Islet of Langerhans (tissue), 1 donor: ENCODE data around the gene CTNNBL1.
"Not testable (repeated sequence)": the region's sequence is repeated elsewhere in the genome, so short reads cannot be mapped to it uniquely, and the experiment has no call there.

Source experiments
- FAIRE-seq: peaks from one replicate; lab custom pipeline; 2011; peaks lifted over from hg19 to GRCh38; lab: Jason Lieb, UNC

The CTNNBL1 gene

DNA sequence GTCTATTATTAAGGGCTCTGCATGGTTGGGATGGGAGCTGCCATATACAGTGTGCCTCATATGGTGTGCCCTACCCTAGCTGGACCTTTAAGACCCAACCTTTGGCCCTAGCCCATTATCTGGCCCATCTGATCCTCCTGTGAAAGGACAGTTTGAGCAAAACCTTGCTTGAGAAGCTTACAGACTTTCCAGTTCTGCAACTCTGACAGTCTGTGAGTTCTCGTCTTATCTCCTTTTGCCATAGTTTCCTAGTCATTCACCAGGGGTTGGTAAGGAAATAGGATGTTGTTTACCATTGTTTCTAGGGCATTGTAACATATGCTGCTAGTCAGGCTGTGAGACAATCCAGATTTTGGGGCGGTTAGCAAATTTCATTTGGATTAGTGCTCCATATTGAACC is 17.2 kb downstream of the CTNNBL1 start:
- FAIRE-seq: no peak

DNA sequence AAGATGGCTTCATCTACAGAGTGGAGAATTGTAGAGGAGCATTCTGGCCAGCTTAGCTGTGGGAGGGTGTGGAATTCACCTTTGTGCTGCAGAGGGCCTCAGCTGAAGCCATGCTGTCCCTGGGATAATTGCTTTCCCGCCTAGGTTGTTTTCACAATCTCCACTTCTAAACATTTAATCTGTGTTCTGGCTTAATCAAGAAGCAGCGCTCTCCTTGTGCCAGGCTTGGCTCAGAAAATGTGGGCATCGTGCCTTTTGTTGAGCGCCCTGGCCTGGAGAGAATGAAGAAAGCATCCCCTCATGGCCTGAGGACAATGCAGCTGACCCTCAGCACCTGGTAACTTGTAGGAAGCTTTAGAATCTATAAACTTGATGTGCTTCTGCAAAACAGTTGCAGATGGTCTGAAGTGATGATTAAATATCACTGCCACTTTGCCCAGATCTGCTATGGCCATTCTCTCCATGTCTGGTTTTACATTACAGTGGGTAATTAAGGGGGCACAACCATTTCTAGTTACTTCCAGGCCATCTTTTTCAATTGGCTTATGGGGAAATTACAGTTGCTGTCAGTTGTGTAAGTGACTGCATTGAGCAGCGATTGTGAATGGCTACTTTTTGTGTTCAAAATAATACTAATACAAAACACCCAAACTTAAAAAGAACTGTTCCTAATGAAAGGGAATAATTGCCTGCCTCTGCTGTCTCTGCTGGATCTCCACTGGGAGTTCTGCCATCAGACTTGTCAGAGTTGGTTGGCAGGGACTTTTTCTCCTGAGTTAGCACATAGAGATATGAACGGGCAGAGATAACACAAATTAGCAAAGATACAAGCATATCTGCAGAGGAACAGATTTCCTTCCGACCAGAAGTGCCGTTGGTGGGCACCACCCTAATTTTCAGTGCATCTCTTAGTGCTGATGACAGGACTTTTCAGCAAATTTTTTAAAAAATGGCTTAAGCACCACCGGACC is 18.4 kb downstream of the CTNNBL1 start:
- FAIRE-seq: no peak

DNA sequence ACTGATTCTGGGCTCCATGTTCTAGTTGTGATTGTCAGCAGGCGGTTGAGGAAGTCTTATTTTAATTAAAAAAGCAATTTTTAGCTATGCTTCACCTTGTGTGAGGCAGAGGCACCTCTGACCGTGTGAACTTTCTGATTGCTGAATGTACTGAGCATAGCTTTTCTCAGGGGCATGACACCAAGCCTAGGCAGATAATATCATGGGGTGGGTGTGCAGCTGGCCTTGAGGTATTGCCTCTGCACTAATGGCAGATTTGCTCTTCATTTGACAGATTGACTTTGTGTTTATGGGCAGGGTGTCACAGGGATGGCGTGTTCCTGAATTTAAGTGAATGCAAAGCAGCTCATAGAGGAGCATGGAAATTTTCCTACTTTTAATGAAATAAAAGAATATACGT is 19.6 kb downstream of the CTNNBL1 start:
- no peak for FAIRE-seq

DNA sequence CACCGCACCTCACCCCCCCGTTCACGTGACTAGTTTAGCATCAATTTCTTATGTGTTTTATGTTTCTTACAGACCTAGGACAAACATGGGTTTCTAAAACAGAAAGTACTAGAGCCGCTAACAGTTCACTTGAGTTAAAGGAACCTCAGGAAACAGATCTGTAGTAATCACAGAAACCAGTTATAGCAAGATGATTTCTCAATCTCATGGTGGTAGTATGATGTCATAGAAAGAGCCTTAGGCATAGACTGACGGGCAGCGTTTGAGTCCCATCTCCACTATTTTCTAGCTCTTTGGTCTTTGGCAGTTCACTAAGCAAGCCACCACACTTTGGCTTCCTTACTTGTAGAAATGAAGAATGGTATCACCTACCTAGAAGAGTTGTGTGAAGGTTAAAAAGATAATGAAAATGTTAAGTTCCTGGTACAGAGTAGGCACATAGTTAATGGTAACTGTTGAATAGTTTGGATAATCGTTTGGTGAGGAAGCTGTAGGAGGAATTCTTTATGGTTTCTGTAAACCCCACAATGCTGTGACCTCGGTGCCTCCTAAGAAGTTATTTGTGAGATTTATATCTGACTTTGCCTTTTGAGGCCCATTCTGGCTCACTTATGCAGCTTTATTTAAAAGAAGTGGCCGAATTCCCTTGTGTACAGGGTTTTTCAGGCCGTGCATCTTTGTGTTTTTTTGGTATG is 21.3 kb downstream of the CTNNBL1 start:
- no peak for FAIRE-seq

DNA sequence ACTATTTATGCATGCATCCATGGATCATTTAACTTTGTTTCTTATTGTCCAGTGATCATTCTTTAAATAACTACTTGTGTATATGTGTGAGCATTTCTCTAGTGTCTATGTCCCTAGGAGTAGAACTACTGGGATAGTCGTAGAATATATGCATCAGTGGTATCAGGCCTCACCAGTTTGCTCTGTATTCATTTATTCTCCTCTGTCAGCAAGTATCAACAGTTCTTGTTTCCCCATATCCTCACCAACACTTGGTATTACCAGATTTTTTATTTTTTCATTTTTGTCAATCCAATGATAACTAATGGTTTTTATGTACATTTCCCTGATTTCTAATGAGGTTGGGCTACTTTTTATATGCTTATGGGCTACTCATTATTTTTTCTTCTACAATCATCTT is 27.9 kb downstream of the CTNNBL1 start:
- no peak for FAIRE-seq

DNA sequence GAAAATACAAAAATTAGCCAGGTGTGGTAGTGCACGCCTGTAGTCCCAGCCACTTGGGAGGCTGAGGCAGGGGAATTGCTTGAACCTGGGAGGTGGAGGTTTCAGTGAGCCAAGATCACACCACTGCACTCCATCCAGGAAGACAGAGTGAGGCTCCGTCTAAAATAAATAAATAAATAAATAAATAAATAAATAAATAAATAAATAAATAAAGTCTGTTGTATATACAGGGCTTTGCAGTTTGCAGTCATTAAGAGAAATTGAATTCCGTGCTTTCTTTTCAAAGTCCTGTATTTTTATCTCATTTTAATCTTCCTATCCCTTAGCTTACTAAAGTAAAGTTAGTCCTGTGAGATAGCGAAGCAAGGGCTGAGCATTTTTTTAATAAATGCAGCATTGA is 28.5 kb downstream of the CTNNBL1 start:
- not testable (repeated sequence) for FAIRE-seq

DNA sequence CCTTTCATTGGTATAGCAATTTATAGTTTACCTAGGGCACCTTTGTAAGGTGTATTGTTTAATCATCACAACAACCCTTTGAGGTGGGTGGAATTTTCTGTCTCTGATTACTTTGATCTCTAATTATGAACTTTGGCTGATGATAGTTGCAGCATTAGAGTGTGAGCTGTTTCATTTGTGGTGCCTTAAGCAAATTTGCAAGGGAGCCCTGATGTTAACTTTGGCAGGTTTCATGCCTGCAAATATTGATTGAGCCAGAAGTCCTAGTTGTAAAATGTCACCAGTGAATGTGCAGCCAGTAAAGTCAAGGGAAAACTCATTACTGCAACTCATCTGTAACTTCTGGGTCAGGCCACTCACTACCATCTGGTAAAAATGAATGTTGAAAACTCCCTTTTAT is 29.8 kb downstream of the CTNNBL1 start:
- no peak for FAIRE-seq

DNA sequence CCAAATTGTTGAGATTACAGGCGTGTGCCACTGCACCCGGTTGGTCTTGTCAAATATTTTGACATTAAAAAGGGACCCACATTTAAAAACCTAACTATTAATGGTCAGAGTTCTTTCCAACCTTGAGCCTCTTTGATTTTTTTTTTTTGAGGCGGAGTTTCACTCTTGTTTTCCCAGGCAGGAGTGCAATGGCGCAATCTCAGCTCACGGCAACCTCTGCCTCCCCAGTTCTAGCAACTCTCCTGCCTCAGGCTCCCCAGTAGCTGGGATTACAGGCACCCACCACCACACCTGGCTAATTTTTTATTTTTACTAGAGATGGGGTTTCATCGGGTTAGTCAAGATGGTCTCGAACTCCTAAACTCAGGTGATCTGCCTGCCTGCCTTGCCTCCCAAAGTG is 31.3 kb downstream of the CTNNBL1 start:
- no peak for FAIRE-seq

DNA sequence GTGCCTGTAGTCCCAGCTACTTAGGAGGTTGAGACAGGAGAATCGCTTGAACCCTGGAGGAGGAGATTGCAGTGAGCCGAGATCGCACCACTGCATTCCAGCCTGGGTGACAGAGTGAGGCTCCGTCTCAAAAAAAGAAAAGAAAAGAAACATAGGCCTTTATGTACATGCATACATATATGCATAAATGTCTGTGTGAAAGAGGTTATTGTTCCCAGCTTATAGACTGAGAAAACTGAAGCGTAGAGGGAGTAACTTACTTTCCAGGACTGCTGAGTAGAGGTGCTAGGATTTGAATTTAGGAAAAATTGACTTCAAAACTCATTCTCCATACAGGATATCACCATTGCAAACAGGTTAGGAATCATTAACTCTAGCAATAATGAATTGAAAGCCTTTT is 32.0 kb downstream of the CTNNBL1 start:
- FAIRE-seq: no peak

DNA sequence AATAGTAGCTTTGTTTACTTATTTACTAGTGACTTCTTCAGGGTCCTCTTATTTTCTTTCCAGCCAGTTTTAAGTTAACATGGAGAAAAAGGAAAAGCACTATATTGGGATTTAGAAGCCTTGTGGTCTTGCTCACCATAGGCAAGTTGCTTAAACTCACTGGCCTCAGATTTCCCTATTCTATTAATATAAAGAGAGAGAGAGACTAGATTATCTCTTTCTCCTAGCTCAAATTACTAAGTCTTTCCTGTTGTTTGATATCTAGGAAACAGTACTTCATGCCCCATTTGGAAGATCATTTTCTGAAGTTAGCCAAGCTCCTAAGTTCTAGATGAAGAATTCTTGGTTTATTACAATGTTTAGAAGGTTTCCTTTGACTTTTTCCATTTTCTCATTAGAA is 32.5 kb downstream of the CTNNBL1 start:
- FAIRE-seq: no peak

DNA sequence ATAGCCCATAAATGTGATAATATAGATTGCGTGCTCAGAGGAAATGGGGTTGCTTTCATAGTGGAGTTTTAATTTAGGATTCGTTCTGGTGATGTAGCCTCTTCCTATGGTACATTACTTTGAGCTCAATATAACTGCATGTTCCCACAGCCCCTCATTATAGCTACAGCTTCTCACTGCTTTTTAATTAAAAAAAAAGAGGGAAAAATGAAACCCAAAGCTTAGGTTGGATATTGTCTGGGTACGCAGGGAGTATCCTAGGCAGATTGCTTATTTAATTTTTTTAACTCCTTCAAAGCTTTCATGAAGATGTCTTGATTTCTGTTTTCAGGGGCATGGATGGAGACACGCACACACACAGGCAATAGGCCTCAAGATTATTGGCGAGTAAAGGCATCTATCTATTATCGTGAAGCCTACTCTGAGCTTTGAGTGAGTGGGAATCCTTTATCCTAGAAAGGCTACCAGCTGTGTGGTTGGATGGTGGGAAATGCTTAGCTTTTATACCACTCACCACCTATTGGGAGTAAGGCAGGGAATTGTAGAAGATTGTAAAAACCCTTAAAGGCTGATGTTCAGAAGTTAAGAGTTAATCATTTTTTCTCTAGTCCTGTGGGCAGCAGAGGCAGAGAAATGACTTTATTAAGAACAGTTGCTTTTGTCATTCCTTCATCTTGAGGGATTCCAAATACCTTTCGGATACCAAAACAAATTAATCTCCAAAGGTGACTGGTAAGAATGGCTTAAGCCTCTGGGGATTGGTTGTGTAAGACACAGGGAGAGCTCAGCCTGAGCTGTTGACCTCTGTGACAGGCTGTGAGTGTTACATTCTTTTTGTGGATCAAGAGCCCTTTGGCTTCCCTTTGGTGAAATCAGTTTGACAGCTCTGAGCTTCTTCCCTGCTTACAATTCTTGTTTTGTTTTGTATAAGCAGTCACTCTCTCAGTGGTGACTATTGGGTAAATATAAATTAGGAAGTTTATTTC is 33.4 kb downstream of the CTNNBL1 start:
- no peak for FAIRE-seq

DNA sequence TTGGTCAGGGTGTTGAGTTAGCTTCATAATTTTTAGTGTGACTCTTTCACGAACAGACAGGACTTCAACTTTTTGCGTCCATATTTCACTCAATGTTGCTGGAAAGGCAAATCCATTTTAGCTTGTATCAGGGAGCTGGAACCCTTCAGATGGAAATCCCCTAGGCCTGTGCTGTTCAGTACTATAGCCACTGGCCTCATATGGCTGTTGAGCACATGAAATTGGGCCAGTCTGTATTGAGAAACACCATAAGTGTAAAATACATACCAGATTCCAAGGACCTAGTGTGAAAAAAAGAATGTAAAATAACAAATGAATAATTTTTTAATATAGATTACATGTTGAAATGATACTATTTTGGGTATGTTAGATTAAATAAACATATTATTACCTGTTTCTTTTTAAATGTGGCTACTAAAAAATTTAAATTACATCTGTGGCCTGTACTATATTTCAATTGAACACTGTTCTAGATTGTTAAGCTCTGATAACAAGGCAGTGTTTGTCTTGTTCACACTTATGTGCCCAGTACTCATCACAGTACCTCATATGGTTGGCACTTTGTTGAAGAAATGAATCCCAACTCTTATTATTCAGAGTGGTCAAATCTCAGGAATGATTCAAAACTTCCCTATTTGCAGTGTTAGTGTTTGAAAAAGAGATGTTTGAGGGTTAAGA is 34.3 kb downstream of the CTNNBL1 start:
- FAIRE-seq: no peak

DNA sequence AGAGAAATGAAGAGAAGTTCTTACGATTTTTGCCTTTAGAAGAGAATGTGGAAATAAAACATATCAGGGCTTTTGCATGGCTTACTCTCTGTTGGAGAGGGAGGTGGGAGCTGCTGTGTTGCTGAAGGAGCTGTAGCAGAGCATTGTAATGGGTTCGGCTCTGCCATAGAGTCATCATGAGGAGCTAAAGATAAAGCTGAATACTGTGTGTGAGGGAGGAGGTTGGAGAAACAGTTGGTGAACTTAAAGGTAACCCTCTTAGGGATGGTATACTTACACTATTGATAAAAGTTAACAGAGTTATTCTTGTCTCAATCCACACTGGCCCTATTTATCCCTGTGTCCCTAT is 34.8 kb downstream of the CTNNBL1 start:
- no peak for FAIRE-seq

DNA sequence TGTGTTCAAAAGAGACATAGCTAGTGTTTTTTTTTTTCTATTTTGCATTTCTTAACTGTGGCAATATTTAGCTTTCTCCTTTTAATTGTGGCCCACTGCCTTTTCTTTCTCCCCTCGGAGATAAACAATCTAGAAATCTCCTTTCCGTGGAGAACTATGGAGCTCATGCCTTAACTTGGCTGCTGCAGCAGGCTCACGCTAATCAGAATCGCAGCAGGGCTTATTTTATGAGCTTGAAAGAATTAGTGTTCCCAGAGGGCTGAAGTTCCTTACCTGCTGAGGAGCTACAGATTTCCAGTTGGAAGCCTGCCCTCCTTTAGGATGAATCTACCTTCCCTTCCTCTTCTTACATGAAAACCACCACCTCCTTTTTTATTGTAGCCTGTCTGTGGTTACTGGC is 35.6 kb downstream of the CTNNBL1 start:
- FAIRE-seq: no peak

DNA sequence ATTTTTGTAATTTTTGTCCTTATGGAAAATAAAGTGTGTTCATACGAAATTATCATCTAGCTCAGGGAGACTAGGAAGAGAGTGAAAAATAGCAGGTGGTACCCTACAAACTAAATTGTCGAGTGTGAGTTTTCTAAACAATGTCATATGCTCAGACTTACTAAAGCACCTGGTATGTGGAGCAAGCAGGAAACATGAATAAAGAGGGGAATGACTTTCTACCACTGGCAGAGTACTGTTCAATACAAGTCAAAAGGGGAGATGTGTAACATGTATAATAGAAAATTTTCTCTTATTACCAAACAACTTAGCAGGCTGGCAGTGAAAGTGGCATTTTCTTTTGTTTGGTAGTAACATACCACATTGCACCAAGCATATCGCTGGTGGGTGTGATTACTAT is 36.1 kb downstream of the CTNNBL1 start:
- FAIRE-seq: no peak

DNA sequence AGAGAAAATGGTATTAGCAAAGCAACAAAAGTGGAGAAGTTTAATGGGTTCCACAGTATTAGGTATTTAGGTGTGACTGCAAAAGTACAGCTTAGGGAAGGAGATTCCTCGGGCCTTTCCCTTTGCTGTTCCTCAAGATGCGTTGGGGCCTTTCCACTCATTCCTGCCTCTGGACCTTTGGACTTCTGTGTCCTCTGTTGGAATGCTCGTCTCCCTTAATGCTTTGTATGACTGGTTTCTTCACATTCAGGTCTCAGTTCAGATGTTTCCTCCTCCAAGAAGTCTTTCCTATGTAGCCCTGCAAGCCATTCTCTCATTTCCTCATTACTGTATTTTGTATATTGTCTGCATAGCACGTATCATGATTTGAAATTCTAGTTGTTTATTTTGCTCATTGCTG is 39.6 kb downstream of the CTNNBL1 start:
- FAIRE-seq: no peak

DNA sequence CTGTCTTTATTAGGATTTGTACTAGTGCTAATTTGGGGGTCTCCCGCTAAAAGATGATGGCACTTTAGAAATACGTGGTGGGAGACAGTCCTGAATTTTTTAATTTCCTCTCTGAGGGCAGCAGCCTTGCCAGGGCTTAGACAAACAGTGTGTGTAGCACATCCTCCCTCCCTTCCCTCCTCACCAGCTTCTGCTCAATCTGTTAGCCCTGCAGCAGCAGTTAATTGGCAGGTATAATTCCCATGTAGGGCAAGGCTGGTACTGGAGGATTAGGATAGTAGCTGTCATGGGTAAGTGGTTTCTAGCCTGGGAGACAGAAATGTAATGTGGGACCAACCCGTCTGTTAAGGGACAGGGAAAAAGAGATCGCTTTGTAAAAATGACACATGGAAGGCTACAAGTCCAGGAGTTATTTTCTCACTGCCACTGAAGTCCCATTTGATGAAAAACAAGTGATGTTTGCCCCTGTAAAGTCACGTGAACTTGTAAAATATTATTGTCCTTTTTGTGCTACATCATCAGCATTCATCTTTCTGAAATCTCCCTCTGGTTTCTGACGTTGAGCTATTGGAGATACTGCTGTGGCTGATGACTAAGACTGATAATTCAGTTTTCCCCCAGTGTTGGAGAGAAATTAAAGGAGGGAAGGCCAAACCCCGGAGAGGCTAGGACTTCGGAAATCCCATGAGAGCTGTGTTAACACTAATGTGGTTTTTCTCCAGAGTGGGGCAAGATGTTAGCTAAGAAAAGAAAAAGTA is 40.6 kb downstream of the CTNNBL1 start:
- no peak for FAIRE-seq

DNA sequence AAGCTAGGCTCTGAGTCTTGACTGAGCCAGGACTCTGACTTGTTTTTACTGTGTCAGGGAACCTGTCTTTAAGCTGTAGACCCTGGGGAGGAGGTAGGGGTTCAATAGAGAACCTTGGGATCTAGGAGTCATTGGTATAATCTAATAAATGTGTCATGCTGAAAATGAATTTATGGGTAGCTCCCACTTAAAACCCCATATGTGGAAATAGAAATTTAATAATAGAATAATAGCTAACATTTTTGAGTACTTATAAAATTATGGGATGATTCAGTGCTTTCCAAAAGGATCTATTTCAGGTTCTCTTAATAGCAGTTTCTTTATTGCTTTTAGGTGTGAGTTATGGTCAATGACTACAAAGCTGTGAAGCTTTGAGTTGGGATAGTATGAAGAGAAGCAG is 41.7 kb downstream of the CTNNBL1 start:
- FAIRE-seq: no peak

DNA sequence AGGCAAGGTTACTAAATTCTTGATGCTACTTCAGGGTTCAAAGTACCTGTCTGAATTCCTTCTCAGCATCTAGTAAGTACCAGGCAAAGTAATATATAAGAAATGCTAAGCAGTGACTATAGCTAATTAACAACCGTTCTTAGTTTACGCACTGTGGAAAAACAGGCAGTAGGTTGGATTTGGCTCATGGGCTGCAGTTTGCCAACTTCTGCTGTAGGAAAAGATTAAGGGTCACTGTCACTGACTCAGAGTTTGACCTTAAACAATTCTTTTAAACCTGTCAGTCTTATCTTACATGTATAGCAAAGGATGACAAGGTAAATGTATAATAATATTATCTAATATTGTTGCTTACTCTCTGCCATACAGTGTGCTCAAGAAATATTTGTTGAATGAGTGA is 42.3 kb downstream of the CTNNBL1 start:
- no peak for FAIRE-seq

DNA sequence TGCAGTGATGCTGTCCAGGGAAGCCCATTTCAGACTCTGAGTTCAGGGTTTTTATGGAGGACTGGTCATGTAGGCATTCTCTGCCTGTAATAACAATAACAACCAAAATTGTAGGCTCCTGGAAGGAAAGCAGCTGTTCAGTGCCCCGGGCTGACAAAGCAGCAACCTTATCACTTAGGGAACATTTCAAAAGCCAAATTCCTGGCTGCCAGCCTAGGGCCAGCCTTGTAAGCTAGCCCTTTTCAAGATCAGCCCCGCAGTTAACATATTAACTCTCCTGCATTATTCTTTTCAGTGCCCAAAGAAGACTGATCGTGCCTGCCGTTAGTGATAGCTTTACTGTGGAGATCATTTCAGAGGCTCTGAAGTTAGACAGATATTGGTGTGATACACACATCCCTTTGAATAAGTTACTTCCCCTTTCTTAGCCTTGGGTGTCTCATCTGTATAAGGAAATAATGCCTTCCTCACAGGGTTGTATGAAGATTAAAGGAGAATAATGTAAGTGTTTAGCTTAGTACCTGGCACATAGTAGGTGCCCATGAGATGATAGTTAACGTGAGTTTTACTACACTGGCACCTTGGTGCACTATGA is 44.1 kb downstream of the CTNNBL1 start:
- FAIRE-seq: no peak

DNA sequence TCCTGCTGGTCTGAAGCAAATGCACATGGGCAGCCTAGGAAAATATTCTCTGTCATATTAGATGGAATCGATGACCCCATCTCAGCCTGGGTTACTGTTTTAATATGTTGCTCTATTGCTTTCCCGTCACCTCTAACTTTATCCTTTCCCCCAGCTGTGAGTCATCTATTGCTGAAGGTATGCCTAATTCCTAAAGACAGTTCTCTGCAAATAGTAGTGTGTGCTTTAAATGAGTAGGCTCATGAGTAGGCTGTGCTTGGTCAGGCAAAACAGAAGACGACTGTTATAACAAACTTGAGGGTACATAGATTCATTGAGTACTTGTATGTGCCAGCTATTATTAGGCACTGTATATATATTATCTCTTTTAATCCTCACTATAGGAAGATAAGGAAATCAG is 47.2 kb downstream of the CTNNBL1 start:
- FAIRE-seq: no peak
